Lower lobe of right lung (tissue), 2 donors: Measurements from ENCODE around the gene MICALL2. TPM values are rescaled to one million over a fixed set of nuclear protein-coding genes. Genes with fewer than 3 reads are reported as not detected.

Source experiments
- ATAC-seq, 2 donors: fragments of 200-7000 bp; cut with Tn5 transposase; one replicate each; pipeline ENCODE4 v1.9.1; 2020 to 2022; ENCODE audit warnings: mild to moderate bottlenecking in 2 of 2, moderate library complexity in 2 of 2
- DNase-seq: peaks from one replicate; pipeline ENCODE4 v3.0.0-alpha.2; 2020
- H3K27ac ChIP-seq: fragments of 200-600 bp; one replicate; pipeline ENCODE4 v1.8.0; 2022
- H3K27me3 ChIP-seq: fragments of 200-600 bp; one replicate; pipeline ENCODE4 v1.8.0; 2022; ENCODE audit warnings: low read depth
- H3K36me3 ChIP-seq: fragments of 200-600 bp; one replicate; pipeline ENCODE4 v1.8.0; 2022; ENCODE audit warnings: mild to moderate bottlenecking
- H3K4me1 ChIP-seq: fragments of 200-600 bp; one replicate; pipeline ENCODE4 v1.8.0; 2022
- H3K4me3 ChIP-seq: fragments of 200-600 bp; one replicate; pipeline ENCODE4 v1.8.0; 2022; ENCODE audit warnings: mild to moderate bottlenecking
- H3K9me3 ChIP-seq: fragments of 200-600 bp; one replicate; pipeline ENCODE4 v1.8.0; 2022
- intact Hi-C: fragments of 100-400 bp; cut with DNase I; formaldehyde crosslinking; loops from one replicate; pipeline ENCODE4 v1.11.0; 2022
- total RNA-seq: library from RNA; stranded (reverse); fragmentation: NEBNext Ultra II Directional; extraction: Animal tissue kit (Norgen Biotek cat#: 25700); gene quantifications from one replicate; pipeline ENCODE4 v1.2.1, GENCODE V29; 2021
- TF ChIP-seq, protein P1 (sequence below): fragments of 200-600 bp; IDR thresholded peaks from one replicate; pipeline ENCODE4 v1.8.0; 2022; ENCODE audit warnings: antibody characterized with exemption, mild to moderate bottlenecking
- donor health status: DM: no; HTN: yes; CAD: no; lungs with severe emphysema.

MICALL2 gene
- total RNA-seq, 1 donor from 2014 or later, result 28.9 TPM

DNA sequence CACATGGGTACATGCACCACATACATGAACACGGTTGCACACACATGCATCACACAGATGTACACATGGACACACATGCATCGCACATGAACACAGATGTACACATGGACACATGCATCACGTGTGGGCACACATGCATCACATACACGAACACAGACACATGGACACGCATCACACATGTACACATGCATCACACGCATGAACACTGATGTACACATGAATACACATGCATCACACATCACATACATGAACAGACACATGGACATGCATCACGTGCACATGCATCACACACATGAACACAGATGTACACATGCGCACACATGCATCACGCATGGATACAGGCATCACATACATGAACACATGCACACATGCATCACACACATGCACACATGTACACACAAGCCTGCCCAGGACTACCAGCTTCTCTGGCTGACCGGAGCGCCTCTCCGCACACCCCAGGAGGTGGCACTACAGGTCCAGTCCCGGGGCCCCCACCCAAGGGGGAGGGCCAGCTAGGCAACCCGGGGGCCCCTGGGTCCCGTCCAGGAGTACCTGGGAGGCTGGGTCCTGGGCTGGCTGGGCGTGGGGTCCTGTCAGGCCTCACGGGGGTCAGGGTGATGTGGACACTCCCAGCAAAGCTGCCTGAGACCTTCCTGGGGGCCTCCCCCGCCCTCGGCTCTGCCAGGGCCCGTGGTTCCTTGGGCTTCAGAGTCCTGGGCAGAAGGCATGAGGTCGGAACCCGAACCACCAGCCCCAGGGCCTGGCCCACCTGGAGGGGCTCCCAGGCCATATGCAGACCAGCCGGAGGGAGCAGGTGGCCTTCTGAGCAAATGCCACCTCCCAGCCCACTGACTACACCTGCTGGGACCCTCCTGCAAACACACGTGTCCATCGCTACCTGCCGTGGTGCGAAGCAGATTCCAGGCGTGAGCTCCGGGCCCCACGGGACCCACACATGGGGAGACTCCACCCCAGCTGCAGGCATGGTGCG, 19.6 kb downstream of the MICALL2 start:
- H3K4me1 ChIP-seq, result no peaks in the 10 kb centered on the region
- ATAC-seq (peak in 1 of 2 donors; percentile 20), DNase-seq (no peak)
- H3K27ac ChIP-seq, result no peak overlapping the region
- H3K36me3 ChIP-seq, result peaks cover 61% of the 10 kb centered on the region
- no peak overlapping the region for H3K4me3 ChIP-seq
- TF ChIP-seq, protein P1, sequence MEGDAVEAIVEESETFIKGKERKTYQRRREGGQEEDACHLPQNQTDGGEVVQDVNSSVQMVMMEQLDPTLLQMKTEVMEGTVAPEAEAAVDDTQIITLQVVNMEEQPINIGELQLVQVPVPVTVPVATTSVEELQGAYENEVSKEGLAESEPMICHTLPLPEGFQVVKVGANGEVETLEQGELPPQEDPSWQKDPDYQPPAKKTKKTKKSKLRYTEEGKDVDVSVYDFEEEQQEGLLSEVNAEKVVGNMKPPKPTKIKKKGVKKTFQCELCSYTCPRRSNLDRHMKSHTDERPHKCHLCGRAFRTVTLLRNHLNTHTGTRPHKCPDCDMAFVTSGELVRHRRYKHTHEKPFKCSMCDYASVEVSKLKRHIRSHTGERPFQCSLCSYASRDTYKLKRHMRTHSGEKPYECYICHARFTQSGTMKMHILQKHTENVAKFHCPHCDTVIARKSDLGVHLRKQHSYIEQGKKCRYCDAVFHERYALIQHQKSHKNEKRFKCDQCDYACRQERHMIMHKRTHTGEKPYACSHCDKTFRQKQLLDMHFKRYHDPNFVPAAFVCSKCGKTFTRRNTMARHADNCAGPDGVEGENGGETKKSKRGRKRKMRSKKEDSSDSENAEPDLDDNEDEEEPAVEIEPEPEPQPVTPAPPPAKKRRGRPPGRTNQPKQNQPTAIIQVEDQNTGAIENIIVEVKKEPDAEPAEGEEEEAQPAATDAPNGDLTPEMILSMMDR, result no peak
- intact Hi-C loops, result no loop called here
- no peaks in the 10 kb centered on the region for H3K9me3 ChIP-seq
- H3K27me3 ChIP-seq, result no peaks in the 10 kb centered on the region

DNA sequence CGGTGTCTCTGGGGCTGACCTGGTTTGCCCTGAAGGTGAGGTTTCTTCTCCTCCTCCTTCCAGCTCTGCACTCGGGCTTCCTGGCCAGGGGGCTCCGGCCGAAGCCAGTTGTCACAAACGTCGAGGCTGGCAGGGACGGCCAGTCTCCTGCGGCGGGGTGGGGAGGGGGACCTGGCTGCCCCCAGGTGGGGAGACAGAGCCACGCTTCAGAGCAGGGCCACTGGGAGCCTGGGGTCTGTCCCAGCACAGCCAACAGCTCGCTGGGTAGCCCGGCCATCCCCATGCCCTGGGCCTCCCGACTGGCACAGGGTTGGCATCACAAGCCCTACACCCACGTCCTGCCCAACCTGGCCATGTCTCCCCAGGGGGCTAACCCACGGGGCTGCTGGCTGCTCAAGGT, 20.4 kb downstream of the MICALL2 start:
- ATAC-seq, result no peak
- no peaks in the 10 kb centered on the region for H3K4me1 ChIP-seq
- H3K27ac ChIP-seq, result no peak overlapping the region
- TF ChIP-seq, protein P1, result no peak
- DNase-seq, result no peak
- intact Hi-C loops, result no loop called here
- H3K4me3 ChIP-seq, result no peak overlapping the region
- no peaks in the 10 kb centered on the region for H3K27me3 ChIP-seq
- H3K36me3 ChIP-seq, result peaks cover 61% of the 10 kb centered on the region
- H3K9me3 ChIP-seq, result no peaks in the 10 kb centered on the region

DNA sequence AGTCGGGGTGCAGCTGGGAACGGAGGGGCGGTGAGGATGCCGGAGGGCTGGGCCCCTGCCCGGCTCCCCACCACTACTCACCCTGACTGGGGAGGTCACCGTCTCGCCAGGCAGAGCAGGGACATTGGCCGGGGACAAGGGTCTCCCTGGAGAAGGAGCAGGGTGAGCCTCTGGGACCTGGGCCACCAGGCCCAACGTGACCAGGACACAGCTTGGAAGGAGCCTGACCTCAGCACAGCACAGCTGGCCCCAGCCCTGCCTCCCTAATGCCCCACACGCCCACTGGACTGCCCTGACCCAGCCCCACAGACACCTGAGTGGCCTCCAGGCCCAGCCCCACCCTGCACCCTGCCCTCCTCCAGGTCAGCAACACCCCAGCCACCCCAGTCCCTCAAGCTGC, 21.1 kb downstream of the MICALL2 start:
- Histone ChIP-seq H3K27ac (no peak overlapping the region), H3K4me1 (no peaks in the 10 kb centered on the region), H3K9me3 (no peaks in the 10 kb centered on the region), H3K27me3 (no peaks in the 10 kb centered on the region), H3K4me3 (no peak overlapping the region), H3K36me3 (peaks cover 61% of the 10 kb centered on the region)
- ATAC-seq (no peak), DNase-seq (no peak)
- intact Hi-C loops, result no loop called here
- TF ChIP-seq, protein P1, result no peak

DNA sequence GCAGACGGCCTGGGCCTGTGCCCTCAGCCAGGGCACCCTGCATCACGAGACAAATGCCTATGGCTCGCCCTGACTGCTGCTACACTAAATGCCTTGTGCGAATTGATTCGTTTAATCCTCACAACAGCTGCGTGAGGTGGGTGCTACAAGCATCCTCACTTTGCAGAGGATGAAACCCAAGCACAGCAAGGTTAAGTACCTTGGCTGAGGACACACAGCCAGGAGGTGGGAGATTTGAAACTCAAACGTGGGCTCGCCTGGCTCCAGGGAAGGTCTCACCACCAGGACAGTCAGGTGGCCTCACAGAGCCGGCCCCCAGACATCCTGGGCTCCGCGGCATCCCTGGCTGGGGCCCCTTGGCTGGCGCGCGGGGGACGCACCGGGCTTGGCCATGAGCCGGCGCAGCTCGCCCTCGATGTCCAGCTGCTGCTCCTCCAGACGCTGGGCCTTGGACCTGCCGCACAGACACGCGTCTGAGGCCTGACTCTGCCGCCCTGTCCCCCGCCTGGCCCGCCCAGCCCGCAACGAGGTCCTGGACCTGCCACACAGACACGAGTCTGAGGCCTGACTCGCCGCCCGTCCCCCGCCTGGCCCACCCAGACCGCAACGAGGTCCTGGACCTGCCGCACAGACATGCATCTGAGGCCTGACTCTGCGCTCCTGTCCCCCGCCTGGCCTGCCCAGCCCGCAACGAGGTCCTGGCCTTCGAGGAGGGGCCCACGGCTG, 22.0 kb downstream of the MICALL2 start:
- Histone ChIP-seq H3K36me3 (peaks cover 61% of the 10 kb centered on the region), H3K4me1 (peaks cover 5% of the 10 kb centered on the region), H3K4me3 (no peak overlapping the region), H3K9me3 (no peaks in the 10 kb centered on the region), H3K27me3 (peaks cover under 1% of the 10 kb centered on the region), H3K27ac (no peak overlapping the region)
- TF ChIP-seq, protein P1, result no peak
- intact Hi-C loops, result no loop called here
- DNase-seq (no peak), ATAC-seq (no peak)

DNA sequence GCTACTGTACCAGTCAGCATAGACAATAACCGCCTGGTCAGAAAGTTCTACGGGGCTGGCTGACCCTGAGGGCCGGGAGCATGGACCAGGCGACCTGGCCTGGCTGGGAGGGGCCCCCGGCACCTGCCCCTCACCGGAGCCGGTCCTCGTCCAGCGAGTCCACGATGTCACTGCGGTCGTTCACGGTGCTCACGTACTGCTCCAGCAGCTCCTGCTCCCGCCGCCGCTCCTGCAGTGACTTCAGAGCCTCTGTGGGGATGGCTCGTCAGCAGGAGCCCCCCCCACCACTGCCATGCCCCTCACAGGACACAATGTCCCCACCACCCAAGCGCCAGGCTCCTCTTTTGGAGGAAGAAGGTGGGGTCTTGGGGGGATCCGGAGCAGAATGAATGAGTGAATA, 22.7 kb downstream of the MICALL2 start:
- Histone ChIP-seq H3K27ac (no peak overlapping the region), H3K4me3 (no peak overlapping the region), H3K27me3 (peaks cover 7% of the 10 kb centered on the region), H3K4me1 (peaks cover 7% of the 10 kb centered on the region), H3K9me3 (no peaks in the 10 kb centered on the region), H3K36me3 (peaks cover 54% of the 10 kb centered on the region)
- intact Hi-C loops, result no loop called here
- ATAC-seq, result no peak
- DNase-seq, result no peak
- TF ChIP-seq, protein P1, result no peak
